HG03354 (cell line): ENCODE data around the gene TVP23B.
"Not testable (repeated sequence)": the region's sequence is repeated elsewhere in the genome, so short reads cannot be mapped to it uniquely, and the experiment has no call there.

Source experiments
- ATAC-seq: cut with Tn5 transposase; IDR thresholded peaks from one replicate; pipeline ENCODE4 v1.9.1; 2021; ENCODE audit warnings: mild to moderate bottlenecking; ENCODE audit not compliant: unreplicated experiment, poor library complexity, severe bottlenecking

TVP23B gene

DNA sequence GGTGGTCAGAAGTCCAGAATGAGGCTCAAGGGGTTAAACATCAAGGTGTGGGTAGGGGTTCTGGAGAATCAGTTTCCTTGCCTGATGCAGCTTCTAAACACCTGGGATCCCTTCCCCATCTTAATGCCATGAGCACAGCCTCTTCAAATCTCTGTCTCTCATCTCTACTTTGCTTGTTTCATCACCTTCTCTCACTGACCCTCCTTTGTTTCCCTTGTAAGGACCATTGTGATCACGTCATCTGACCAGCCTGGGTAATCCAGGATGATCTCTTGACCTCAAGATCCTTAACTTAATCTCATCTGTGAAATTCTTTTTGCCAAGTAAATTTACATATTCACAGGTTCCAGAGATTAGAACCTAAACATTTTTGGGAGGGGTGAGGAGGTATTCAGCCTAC, 5.0 kb downstream of the TVP23B start:
- not testable (repeated sequence) for ATAC-seq

DNA sequence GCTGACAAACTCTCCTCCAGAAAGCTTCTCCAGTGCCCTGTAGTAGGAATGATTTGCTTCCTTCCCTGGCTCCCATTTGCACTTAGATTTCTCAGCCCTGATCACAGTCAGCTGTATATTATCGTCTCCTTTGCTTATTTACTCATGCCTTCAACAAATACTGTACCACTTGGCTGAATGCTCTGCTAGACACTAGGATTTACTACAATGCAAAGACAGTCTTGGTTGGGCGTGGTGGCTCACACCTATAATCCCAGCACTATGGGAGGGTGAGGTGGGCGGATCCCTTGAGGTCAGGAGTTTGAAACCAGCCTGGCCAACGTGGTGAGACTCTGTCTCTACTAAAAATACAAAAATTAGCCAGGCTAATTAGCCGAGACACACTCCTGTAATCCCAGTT, 5.9 kb downstream of the TVP23B start:
- not testable (repeated sequence) for ATAC-seq

DNA sequence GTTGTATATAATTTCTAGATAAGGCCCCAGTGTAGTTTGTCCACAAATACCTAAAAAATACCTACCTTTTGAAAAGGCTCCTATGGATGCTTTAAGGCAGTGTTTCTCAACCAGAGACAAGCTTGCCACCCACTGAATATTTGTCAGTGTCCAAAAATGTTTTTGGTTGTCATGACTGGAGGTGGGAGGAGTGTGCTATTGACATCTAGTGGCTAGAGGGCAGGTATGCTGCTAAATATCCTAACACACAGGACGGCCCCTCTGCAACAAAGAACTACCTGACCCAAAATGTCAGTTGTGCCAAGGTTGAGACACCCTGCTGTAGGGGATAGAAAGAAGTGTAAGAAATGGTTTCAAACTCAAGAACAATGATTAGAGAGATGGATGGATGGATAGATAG, 10.4 kb downstream of the TVP23B start:
- peak; percentile 64 for ATAC-seq

DNA sequence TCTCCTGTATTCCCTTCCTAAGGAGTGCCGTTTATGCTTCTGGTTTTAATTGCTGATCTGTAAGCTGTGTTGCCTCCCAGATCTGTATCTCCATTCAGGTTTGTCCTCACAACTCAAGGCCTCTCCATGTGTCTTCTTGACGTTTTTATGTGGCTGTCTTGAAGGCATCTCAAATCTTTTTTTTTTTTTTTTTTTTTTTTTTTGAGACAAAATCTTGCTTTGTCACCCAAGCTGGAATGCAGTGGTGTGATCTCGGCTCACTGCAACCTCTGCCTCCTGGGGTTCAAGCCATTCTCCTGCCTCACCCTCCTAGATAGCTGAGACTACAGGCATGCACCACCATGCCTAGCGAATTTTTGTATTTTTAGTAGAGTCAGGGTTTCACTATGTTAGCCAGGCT, 13.9 kb downstream of the TVP23B start:
- ATAC-seq, result not testable (repeated sequence)

DNA sequence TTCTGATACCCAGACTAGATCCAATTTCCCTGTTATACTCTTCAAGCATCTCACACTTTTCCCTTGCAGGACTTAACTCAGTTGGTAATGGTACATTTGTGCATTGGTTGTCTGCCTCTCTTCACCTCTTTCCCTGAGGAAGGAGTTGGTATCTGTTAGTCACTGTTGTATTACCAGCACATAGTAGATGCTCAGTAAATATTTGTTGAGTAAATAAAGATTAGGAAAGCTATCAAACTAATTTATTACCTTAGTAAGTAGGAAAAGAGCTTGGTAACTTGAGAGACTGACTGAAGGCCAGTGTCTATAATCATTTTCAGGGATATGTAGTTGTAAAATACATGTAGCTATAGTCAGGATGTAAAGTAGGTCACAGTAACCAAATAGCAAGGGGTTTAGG, 15.9 kb downstream of the TVP23B start:
- ATAC-seq, result not testable (repeated sequence)

DNA sequence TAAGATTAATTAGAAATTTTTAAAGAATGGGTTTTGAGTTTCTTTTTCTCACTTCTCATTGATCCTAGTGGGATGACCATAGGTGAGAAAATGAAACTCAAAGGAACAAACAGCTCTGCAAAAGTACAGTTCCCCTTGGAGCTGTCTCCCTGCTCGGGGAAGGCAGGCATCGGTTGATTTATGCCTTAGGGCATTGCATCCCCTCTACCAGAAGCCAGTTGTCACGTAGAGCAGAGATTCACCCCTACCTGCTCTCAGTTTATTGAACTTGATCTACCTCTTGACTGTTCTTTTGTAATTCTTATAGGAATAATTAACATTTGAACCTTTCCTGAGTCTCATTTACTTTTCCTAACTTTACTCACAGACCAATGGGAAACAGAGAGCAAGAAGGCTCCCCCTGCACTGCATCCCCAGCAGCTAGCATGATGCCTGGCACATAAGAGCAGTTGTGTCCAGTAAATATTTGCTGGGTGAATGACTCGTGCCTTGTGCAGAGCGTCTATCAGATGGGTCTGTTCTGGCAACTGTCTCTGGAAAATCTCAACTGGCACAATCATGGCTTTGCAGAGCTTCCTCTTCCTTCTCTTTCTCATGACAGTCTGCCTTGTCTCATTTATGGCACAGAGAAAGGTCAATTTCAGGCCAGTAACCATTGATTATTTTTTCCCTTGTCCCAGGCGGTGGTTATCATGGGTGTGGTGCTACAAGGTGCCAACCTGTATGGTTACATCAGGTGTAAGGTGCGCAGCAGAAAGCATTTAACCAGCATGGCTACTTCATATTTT, 22.7 kb downstream of the TVP23B start:
- not testable (repeated sequence) for ATAC-seq

DNA sequence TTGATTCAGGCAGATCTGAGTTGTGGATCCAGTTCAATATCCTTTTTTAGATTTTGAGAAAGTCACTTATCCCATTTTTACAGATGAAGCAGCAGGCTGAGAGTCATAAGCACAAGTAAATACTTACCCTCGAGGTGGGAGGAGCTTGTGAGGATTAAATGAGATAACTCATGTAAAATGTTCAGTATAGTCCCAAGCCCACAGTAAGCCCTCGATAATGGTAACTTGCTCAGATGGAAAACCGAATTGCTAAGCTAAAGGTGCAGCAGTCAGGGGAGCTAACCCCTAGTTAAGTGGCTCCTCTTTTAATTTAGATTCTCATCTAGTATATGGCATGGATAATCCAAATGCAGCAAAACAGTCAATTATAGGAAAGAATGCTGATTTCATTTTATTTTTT, 34.9 kb downstream of the TVP23B start:
- not testable (repeated sequence) for ATAC-seq

DNA sequence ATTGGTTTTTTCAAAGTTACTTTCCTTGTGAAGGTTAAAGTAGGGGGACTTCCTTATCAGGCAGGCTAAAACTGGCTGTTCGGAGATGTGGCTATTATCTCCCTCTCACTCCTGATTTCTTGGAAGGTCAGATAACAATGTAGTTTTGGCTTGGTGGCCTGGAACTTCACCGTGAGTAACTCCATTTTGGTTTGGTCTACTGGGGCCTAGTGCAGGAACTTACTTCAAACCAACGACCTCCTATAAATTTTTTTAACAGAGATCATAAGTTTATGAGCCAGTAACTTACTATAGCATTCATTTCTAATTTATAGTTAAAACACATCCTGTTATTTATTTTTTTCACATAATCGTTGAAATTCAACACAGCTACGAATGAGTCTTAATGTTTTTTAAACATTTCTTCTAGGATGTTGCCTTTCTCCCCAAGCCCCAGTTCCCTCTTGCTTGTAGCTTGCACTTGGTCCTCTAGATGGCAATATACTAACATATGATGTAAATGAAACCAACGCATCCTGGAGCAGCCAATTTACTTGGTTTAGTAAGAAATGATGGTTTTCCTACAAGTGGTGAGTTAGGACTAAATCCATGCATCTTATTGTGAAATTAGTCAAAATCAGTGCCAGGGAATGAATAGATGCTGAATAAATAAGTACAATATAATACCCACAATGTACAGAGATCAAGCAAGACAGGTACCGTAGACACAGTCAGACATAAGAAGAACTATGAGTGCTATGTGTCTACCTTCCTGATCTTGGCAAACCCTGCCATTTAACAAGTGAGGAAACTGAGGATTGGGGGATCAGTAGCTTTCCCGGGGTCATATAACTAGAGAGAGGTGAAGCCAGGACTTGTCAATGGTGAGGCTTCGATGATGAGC, 35.7 kb downstream of the TVP23B start:
- ATAC-seq, result not testable (repeated sequence)

DNA sequence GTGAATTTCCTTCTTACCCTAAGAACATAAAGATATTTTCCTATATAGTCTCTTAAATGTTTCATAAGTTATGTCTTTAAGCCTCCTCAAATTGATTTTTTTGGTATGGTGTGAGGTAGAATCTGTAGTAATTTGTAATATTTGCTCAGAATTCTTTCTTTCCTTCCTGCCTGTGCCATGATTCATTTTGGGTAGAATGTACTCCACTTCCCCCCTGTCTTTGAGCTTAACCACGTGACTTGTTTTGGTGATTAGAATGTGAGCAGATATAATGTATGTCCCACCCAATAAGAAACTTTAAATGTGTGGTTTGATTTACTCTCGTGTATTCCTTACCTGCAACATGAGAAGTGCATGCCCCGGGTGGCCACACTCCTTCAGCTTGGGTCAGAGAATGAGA, 40.4 kb downstream of the TVP23B start:
- not testable (repeated sequence) for ATAC-seq

DNA sequence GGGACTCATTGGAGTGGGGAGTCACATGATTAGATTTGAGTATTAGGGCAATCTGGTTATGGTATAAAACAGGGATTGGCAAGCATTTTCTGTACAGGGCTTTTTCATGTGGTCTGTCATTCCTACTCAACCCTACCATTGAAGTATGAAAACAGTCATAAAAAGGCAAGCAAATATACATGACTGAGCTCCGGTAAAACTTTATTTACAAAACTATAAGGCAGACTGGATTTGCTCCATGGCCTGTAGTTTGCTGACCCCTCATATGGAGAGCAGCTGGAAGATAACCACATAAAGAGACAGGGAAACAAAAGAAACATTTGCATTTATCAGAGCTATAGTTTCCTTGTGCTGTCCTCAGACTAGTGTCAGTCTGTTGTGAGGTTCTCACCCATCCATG, 46.6 kb downstream of the TVP23B start:
- ATAC-seq, result not testable (repeated sequence)

DNA sequence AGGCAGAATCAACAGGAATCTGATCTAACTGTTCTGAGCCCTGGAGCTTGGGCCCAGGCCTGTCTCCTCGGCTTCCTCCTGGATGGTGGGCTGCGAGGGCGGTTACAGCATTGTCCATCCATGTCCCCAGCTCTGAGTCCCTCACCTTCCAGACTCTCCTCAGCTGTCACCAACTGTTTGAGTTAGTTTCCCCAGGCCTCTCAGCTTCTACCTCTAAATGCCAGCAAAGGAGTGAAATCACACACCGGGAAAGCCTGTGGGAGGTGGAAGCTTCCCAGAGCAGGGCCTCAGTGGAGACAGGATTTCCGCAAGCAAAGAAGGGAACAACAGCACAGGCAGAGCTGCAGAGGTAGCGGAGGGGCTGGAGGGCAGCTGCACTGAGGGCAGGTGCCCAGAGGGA, 67.5 kb downstream of the TVP23B start:
- no peak for ATAC-seq

DNA sequence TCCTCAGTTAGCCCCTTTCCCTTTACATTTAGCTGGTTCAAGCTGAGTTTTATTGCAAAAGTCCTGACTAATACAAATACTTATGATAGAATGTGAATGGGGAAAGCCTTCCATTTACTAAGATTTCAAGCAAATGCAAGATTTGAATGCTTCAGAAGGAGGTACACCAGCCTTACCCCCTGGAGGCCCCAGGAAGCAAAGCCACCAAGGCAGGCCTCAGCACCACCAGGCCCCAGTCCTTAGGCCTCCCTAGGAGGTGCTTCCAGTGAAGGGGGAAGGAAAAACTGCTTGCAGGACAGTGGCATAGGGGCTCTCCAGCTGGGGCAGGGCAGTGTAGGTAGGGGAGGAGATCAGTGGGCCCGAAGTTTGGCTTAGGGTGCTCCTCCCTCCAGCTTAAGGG, 69.7 kb downstream of the TVP23B start:
- no peak for ATAC-seq

DNA sequence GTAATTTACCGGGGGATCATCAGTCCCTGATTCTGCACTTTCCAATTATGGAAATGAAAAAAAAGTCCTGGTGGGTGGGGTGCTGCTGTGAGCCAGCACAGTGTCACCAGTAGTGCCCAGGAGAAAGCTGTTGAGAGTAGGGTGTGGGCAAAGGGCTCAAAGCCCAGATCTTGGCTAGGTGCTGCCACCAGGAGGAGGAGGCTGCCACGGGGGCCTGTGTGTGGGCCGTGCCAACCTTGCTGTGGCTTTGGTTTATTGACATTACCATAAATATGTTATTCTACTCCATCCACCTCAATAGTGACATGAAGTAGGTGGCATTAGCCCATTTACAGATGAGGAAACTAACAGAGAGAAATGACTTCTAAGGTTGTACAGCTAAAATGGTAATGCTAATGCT, 70.2 kb downstream of the TVP23B start:
- ATAC-seq, result no peak

DNA sequence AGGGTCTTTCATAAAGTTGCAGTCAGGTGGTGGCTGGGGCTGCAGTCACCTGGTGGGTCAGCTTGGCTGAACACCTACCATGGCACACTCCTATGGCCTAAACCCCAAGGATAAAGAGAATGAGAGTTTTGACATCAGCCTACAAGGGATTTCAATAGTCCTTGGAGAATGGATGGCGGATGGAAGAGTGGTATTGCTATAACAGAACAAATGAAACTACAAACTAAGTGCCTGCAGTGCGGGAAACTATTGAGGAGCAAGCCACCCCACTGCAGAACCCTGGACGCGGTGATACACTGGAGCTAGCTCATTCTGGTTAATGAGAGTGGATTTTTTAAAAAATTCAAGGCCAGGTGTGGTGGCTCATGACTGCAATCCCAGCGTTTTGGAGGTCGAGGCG, 74.0 kb downstream of the TVP23B start:
- ATAC-seq, result no peak

DNA sequence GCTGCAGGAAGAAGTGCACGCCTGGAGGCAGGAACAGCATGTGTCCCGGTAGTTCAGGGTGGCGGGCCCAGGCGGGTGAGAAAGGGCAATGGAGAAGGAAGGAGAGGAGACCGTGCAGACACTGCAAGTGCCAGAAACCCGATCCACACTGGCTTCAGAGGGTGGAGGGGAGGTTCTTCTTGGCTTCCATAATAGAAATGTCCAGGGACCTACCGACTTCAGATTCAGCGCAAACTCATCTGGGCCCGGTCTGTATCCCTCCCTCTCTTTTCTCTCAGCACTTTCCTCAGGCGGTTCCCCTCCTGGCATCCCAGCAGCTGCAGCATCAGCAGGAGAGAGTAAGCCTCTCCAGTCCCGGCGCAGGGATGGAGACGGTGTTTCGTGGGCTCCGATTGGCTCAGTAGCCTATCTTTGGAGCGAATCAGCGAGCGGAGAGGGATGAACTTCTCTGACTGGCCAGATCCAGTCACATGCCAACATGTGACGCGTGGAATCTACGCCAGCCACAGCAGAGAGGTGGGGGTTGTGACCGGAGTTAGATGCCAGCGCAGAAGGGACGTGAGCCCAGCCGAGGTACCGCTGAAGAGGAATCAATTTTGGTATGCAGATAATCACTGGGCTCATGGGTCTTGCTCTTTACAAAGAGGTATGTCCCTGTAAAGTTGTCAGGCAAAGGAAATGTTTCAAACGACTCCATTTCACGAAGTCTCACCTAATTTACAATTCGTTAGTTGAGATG, 75.0 kb downstream of the TVP23B start:
- peak; percentile 80 for ATAC-seq
